GM18873 (cell line): ENCODE measurements around the gene GRIA1.

Experiments used
- ATAC-seq: cut with Tn5 transposase; IDR thresholded peaks from one replicate; pipeline ENCODE4 v1.9.1; 2021; ENCODE audit warnings: mild to moderate bottlenecking, moderate library complexity, moderate number of reproducible peaks; ENCODE audit not compliant: unreplicated experiment, low FRiP score

Gene GRIA1

DNA sequence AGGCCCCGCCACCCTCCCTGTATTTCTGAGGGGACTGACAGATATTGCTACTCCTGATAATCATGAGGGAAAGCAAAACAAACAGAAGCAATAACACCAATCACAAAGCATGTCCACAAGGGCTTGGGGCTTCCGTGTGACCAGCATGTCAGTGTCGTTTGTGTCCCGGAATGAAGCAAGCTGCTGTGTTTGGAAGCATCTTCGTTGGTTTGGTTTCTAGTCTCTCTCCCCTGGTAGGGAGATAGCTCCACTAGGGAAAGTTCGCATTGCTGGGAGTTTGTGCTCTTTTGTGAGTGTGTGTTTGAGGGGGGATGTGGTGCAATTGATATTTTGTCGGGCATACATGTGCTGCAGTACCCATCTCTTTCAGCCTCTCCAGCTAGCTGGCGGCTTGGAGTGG lies 1.4 kb downstream of the GRIA1 start:
- no peak for ATAC-seq

DNA sequence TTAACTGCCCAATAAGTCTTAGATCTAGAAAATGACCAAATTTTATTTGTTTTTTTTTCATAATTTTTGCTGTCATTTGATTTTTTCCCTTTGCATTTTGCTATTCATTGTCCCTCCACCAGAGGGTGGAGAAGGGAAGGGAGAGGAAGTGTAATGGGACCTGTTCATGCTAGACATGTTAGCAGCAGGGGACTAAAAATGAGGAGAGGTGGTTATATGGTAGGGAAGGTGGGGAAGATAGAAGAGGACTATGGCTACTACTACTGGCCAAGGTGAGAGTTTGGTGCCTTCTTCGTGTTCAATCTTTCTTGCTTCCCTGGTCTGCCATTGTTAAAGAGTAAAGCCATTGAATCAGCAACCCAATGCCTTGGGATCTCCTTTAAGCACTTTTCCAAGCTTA lies 6.4 kb downstream of the GRIA1 start:
- ATAC-seq, result no peak

DNA sequence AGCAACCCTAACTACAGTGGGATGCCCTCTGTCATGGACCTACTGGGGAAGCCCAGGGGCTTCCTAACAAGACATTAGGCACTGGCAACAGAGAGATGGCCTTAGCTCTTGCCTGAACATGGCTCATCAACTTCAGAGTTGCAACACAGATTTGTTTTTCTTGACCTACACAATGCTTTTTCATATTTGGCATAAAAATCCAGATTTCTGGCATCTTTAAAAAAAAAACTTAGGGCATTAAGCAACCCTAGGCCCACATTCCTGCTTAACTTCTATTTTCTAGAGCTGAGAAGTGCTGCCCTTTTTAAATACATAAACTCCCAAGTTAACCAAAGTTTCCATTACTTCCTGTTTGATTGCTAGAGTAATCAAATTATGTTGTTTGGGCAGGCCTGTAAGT lies 8.0 kb downstream of the GRIA1 start:
- ATAC-seq, result no peak

DNA sequence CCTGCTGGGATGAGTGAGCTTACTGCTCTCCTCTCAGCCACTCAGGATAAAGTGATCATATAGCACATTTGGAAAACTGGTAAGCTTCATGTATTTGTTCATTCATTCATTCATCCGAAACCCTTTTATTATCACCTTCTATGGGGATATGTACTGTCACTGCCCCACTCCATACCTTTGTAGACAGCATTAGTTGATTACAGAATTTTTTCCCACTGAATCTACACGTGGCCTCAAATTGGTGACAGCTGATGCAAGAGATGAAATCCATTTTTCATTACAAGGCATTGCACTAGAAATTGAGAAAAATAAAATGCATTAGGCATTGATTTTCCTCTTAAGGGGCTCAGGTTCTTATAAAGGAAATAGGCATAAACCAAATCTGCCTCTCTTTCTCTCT lies 9.7 kb downstream of the GRIA1 start:
- ATAC-seq, result no peak

DNA sequence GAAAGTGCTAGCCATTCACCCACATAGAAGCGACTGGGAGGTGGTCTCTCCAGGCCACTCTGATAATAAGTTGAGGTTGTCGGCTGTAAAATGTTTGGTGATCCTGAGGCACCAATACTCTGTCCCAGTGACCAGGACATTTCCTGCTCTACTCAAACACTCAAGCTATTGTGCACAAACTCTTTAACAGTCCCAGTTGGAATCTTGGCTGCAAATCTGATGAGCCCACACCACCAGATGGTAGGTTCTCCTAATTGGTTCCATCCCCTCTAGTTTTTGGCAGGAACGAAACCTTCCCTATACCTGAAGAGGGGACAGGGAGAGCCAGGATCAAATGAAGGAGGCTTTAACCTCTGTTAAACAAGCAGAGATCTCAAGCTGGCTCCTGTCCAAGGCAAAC lies 14.3 kb downstream of the GRIA1 start:
- ATAC-seq, result no peak

DNA sequence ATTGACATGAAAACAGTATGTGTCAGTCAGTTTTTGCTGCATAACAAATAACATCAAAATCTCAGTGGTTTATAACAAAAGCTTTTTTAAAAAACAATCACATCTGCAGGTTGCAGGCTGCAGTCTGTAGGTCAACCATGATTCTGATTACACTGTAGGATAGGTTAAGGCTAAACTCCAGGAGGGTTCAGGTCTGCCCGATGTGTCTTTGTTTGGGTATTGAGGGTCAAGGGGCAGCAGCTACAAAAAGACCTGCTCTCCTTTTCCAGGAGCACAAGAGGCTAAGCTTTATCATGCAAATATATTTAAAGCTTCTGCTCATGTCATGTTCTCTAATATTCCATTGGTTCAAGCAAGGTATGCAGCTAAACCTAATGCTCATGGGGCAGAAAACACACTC lies 18.2 kb downstream of the GRIA1 start:
- no peak for ATAC-seq

DNA sequence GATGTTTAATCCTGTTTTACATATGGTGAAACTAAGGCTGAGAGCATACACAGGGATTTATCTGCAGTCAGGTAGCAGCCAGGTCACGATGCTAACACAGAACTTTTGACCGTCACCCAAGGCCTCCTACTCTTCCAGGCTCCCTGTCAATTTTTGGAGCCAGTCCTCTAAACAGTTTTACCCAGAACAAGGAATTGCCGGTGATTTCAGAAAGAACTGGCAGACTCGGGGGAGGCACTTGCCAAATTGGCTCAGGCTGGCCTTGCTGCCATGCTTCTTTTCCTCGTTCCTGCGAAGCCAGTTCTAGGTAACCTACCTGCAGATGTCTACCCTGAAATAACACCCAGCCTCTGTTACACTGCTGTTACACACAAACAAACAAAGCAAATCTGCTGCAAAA lies 21.2 kb downstream of the GRIA1 start:
- no peak for ATAC-seq

DNA sequence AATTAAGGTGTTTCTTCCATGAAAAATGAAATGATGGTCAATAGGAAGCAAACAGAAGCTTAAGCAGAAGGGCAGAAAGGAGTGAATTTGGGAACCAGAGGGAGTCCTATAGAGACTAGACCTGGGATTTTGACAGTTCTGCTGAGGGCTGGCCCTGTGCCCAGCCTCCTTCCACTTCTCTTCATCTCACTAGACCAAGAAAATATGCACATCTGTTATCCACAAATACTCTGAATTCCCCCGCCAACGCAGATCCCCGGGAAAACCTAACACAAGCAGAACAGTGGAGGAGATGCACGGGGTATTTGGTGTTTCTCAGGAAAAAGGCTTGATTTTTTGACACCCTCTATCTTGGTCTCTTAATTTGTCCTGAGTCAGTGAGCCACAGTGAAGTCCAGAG lies 22.7 kb downstream of the GRIA1 start:
- no peak for ATAC-seq

DNA sequence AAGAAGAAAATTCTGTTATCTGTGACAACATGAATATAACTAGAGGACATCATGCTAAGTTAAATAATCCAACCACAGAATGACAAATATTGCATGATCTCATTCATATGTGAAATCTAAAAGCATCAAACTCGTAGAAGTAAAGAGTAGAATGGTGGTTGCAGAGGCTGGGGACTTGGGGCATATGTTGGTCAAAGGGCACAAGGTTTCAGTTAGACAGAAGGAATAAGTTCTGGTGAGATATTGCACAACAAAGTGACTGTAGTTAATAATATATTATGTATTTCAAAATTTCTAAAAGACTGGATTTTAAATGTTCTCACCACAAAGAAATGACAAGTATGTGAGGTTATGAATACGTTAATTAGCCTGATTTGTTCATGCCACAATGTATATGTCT lies 24.8 kb downstream of the GRIA1 start:
- no peak for ATAC-seq

DNA sequence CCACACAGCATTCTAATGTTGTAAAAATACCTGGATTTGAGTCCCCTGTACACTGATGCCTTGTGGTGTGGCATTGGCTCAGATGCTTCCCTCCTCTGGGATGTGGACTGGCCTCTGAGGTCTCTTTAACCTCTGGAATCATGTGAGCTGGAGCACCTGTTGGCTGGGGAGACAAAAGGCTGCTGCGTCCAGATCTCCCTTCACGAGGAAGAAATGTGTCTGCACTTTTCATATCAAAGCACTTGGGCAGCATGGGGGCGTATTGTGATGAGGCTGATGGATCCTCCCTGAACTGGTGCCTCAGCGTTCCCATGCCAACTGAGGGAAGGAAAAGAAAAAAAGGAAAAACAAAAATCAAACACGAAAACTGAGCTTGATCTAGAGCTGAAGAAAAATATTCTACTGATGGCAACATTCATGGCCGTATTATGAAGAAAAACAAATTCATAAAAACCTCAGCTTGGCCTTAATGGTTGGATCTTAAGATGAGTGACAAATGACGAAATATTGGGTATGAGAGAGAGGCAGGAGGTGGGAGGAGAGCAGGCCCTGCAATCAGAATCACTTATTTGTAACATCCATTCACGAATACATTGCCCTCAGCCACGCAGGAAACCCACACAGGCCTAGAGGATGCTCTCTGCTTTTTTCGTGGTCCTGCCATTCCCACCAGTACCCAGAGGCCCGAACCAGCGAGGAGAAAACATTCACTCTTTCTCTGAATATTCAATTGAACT lies 26.2 kb downstream of the GRIA1 start:
- no peak for ATAC-seq

DNA sequence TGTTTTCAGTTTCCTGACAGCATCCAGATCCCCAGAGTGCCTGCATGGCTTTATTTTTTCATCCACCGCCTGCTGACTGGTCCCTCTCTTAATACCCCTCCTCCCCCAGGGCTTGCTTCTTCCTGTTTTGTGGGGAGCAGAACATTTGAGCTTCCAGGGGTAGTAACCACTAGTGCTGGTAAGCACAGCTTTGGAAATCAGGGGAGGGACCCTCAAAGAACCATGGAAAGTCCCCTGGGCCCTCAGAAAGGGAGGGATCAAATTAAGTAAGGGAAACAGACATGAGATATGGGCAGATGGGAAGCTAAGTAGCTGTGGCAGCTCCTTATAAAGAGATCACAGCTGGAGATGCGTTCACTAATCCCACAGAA lies 26.8 kb downstream of the GRIA1 start:
- ATAC-seq, result no peak

DNA sequence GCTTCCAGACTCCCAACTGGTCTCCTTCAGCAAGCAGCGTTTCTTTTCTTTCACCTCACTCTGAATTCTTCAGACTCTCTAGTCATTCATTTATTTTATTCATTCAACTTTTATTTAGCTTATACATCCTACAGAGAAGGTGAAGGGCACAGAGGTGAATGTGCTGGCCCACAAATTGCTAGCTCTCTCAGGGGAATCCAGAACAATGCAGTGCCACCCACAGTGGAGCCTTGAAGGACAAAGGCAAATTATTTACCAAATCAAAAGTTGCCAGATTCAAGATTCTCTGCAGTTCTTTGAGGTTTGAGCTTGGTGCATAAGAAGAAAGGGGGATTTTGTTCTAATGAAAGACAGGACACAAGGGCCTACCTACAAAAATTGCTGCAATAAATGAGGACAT lies 29.7 kb downstream of the GRIA1 start:
- no peak for ATAC-seq

DNA sequence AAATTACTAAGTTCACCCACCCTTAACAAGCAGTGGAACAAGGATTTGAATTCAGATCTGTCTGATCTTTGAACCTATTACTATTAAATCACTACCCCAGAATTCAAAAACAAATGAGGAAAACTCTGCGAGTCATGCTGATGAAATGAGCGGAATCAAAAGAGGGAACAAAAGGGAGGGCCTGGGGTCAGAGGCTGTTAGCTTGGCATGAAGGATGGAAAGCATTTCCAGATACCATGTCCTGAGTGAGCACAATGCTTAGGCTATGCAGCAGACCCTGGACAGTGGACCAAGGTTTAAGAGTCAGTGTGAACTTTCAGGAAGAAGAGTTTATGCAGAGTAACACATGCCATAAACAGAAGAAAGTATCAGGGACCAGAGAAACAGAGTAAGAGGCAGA lies 30.5 kb downstream of the GRIA1 start:
- no peak for ATAC-seq

DNA sequence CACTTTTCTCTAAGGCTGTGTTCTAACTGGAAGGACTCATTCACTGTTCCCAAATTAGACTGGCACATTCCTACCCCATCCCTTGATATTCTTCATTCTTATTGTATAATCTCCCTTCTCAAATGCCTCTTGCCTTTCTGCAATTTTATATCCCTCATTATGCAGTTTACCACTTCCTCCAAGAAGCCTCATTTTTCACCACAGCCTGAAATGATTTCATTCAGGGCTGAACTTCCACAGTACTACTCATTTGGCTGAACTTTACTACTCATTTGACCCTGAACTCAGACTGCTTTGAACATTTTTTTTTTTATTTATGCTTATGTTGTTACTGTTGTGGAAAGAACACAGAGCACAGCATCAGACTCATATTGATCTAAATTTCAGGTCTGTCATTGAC lies 32.7 kb downstream of the GRIA1 start:
- no peak for ATAC-seq

DNA sequence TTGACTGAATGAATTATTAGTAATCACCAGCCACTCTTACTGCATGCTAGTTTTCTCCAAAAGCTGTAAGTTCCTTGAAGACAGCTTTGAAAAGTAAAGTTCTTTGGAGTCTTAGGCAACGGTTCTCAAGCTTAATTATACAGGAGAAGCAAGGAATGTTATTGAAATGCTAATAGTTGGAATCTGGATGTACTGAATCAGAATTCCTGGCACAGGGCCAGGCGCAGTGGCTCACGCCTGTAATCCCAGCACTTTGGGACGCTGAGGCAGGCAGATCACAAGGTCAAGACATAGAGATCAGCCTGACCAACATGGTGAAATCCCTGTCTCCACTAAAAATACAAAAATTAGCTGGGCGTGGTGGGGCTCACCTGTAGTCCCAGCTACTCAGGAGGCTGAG lies 33.4 kb downstream of the GRIA1 start:
- ATAC-seq, result no peak

DNA sequence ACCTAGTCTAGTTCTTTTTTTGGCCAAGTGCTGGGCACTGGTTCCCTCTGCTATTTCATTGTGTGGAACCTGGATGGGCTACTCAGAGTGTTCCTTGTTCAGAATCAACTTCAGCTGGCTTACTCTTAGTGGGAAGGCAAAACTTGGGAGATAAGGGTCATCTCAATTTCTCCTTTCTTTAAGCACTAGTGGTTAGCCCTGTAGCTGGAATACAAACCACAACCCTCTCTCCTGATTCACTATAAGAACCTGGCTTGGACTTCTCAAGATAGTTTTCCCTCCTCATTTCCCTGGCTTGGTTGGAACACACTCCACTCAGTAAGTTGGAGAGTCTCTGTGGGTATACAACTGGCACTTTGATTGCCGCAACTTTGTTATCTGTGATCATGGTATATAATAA lies 35.1 kb downstream of the GRIA1 start:
- ATAC-seq, result no peak

DNA sequence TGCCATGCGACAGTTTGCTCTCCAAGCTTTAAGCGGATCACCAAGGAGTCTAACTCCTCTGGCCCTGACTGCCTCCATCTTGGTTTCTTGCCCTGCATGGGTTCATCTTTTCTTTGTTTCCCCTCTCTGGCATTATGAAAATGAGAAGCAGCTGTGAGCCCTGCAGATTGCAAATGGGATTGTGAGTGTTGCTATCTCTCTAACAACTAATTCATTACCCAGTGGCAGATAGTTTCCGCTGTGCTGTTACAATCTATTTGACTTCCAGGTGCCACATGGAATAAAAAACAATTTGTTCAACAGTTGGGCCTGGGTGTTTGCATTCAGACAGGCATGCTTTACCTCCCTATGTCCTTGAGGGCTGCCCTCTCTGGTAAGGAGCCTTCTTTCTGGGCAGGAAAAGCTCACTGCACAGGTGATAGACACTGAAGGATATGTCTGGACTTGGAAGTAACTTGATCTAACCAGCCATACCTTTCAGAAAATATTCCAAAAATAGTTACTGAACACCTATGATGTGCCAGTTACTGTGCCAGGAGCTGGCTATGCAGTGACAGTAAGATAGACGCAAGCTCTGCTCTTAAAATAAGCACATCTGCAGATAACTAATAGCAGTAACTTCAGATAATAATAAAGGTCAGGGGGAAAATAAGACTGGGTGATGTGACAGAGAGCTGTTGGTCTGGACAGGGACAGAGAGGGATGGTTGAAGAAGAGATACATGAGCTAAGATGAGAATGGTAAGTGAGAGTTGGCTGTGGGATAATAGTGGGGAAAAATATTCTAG lies 40.1 kb downstream of the GRIA1 start:
- no peak for ATAC-seq

DNA sequence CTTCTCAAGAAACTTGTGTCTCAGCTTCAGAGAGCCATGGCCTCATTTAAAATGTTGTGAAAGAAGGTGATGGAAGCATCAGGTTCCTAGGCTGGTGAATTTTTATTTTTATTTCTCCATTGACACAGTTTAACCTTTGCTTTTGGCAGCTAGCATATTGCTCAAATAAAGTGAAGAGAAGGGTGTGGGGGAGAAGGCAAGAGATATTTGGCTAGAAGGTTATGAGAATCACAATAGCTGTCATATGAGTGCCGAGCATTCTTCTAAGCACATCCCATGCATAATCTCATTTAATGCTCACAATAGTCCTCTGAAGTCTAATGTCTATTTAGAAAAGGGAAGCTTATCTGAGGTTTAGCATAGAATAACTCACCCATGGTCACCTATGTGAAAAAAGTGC lies 43.1 kb downstream of the GRIA1 start:
- no peak for ATAC-seq

DNA sequence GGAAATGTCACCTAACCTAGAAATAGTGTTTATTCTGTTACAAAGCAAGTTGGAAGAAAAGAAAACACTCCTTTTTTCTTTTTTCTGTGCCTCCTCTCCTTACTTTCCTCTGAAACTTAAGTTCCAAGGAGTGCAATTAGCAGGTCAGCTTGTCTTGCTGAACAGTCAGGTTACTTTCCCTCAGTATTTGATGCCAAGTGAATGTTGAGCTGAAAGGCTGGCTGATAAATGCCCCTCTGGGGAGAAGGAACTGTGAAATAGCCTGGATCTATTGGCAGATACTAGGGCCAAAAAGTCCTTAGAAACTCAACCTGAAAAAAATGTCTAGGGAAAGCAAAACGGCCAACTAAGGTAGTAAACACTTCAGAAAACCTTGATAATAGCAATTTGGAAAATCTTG lies 43.6 kb downstream of the GRIA1 start:
- ATAC-seq, result no peak

DNA sequence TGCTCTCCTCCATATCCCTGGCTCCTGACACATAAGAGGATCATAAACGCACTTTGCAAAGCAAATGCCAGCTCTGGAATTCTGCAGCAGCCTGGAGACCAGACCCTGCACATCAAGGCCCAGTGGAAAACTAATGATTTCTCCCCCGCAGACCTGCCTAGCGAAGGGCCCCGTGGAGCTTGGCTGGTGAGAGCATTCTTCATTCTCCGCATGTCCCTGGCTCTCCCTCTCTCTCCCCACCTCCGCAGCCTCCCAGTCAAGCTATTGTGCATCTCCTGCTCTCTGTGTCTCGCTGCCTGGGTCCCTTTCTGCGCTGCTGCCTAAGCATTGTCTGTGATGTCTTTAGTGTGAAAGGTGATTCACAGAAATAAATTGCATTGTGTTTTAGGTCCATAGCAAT lies 46.7 kb downstream of the GRIA1 start:
- no peak for ATAC-seq

DNA sequence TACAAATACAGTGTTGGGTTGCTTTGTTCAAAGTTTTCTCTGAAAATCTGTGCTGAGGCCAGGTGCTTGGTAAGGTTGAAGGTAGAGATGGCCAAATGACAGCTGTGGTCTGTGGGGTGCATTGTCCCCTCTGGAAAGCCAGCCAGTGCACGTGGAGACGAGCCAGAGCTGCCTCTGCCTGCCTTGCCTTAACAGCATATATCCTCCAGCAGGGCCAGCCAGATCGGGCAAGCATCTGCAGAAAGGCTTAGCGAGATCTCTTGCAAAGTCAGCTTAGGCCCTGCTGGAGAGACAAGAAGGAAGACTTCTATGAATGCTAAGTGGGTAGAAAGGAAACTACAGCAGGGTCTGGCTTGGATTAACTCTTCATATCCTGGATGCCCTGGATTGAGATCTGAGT lies 49.5 kb downstream of the GRIA1 start:
- ATAC-seq, result no peak

DNA sequence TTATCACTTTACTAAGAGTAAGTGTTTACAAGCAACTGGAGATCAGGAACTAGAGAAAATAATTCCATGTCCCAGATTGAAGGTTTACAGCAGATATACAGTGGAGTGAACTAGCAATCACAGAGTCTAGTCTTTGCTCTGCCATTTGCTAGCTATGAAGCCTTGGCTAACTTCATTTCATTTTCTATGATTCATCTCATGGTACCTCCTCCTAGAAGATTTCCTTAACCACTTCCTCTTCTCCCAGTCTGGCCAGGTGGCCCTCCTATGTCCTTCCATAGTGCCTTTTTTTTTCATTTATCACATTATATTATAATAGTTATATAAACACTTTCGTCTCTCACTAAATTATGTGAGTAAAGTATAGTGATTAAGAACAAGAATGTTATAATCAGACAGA lies 52.1 kb downstream of the GRIA1 start:
- no peak for ATAC-seq
